MG63 (cell line): ENCODE results near the gene FAM163A. TPM values are rescaled to one million over a fixed set of nuclear protein-coding genes. Genes with fewer than 3 reads are reported as not detected.
A peak's percentile ranks its signal among the peaks of the same experiment; 100 is the strongest.
"Not testable (repeated sequence)": the region's sequence is repeated elsewhere in the genome, so short reads cannot be mapped to it uniquely, and the experiment has no call there.

ENCODE experiments used
- DNase-seq: peaks from one replicate; pipeline ENCODE4 v3.0.0-alpha.2; 2020
- H3K27me3 ChIP-seq: fragments of 250-450 bp; sonication (Bioruptor Pico); 2 replicates; pipeline ENCODE4 v1.5.1; 2020; ENCODE audit warnings: mild to moderate bottlenecking, moderate library complexity
- H3K36me3 ChIP-seq: fragments of 250-450 bp; sonication (Bioruptor Pico); 2 replicates; pipeline ENCODE4 v1.5.1; 2020; ENCODE audit warnings: mild to moderate bottlenecking, moderate library complexity
- H3K4me3 ChIP-seq: fragments of 250-450 bp; sonication (Bioruptor Pico); 2 replicates; pipeline ENCODE4 v1.5.1; 2020; ENCODE audit warnings: mild to moderate bottlenecking, moderate library complexity
- H3K9me3 ChIP-seq: fragments of 250-450 bp; sonication (Bioruptor Pico); 2 replicates; pipeline ENCODE4 v1.5.1; 2020; ENCODE audit warnings: mild to moderate bottlenecking, moderate library complexity
- total RNA-seq: library from RNA; depleted of rRNA; stranded (reverse); fragments of >200 nt; shearing (Covaris generic); gene quantifications from 2 replicates; pipeline ENCODE4 v1.2.3, GENCODE V29; 2014; ENCODE audit warnings: low replicate concordance; rRNA removed

The FAM163A gene
- total RNA-seq, result not detected in 2 replicates

DNA sequence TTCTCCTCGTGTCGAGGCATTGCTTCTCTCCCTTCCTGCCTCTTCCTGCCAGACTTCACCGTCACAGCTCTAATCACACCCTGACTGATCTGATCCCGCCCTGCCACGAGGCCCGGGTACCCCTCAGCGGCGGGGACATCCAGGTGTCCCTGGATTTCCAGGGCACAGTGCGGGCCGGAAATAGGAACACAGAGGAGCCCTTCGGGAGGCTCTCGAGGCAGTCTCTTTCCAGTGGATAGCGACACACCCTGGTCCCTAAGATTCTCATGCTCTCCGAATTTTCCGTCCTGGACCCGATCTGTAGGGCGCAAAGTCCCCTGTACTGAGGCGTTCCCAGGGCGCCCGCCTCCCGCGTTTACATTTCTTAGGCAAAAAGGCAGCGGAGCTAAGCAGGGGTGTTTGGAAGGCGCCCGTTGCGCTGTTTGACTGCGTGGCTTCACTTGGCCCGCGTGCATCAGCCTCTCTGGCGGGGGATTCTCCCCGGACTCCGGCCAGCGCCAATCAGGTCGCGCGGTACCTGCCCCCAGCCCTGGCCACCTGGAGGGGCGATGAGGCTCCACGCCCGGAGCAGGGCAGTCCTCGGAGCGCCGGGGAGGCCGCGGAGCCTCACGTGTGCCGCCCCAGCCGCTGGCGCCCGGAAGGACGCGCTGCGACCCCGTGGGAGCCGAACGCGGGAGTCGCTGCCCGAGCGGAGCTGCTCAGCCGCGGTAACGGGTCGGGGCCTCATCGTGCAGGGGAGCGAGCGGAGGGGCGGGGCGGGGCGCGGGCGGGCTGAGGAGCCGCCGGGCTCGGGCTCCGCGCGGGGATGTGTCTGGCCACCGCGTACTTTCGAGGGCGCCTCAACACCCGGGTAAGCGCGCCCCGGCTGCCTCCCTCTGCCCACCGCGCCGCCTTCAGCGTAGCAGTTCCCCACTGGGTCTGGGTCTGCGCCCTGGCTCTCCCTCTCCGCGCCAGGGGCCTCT, at the start of gene FAM163A:
FAM163A (plus strand) TSS at position 575 of the 962 bp plus-strand sequence. CDS start 69,807 bp downstream, outside the sequence.
- peaks cover 83% of the 10 kb centered on the region for H3K27me3 ChIP-seq
- H3K9me3 ChIP-seq, result peaks cover 10% of the 10 kb centered on the region; the same call in 1 of the 2 replicates
- peak; percentile 28 for DNase-seq
- H3K36me3 ChIP-seq, result no peaks in the 10 kb centered on the region
- peak within 1 kb of the TSS; percentile 24; the same call in 1 of the 2 replicates for H3K4me3 ChIP-seq

DNA sequence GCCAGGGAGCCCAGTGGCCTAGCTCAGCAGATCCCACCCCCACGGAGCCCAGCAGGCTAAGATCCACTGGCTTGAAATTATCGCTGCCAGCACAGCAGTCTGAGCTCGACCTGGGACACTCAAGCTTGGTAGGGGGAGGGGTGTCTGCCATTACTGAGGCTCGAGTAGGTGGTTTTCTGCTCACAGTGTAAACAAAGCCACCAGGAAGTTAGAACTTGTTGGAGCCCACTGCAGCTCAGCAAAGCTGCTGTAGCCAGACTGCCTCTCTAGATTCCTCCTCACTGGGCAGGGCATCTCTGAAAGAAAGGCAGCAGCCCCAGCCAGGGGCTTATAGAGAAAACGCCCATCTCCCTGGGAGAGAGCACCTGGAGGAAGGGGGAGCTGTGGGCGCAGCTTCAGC, 48.6 kb upstream of the FAM163A start:
- H3K27me3 ChIP-seq, result peaks cover 24% of the 10 kb centered on the region
- H3K9me3 ChIP-seq, DNase-seq, H3K36me3 ChIP-seq, H3K4me3 ChIP-seq: not testable (repeated sequence)

DNA sequence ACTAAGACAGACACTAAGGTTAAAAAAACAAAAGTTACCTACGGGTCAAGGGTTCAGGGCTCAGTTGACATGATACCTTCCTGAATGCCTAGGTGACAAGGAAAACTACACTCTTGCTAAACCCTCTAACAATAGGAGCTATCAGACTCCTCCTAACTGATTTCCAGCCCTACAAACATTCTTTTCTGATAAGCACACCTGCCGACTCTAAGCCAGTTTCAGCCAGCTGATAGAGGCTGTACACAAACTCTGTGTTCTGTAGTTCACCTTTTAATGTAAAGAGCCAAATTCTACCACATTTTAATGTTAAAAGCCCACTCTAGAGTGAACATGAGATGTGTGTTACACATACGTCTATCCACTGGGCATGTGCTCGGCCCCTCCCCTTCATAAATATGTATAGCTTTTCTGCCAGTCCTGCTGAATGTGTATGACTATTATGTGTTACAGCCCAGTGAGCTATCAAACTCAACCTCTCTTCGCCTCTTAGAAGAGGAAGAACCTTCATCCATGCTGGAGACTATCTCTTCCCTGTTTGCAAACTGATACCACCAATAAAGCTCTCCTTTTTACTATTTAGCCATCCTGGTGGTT, 40.0 kb upstream of the FAM163A start:
- peaks cover 19% of the 10 kb centered on the region for H3K27me3 ChIP-seq
- no peak overlapping the region for H3K4me3 ChIP-seq
- no peaks in the 10 kb centered on the region for H3K36me3 ChIP-seq
- no peaks in the 10 kb centered on the region; the same call in 1 of the 2 replicates for H3K9me3 ChIP-seq
- no peak for DNase-seq

DNA sequence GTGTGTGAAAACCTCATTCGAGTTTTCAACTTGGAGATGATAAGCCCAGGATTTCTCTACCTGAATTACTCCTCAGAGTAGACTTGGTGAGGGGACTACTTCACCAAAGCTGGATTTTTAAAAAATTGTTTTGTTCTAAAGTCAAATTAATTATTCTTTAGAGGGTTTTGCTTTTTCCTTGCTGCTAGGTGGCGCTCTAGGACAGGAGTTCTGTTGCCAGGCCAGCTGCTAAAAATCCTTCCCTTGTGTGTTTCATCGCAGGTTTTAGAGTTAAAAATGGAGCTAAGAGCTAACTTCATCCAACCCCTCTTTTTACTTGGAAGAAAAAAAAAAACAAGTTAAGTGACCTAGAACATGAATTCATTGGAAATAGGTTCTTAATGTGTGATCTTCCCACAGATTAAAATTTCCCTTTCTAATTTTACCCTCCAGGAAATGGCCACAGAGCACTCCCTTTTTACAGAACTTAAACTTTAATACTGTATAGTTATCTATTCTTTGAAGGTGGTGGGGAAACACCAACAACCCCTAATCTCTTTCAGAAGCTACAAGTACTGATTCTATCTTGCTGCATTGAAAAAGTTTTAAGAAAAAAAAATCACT, 36.7 kb upstream of the FAM163A start:
- no peaks in the 10 kb centered on the region for H3K9me3 ChIP-seq
- DNase-seq, result peak; percentile 46
- peaks cover 17% of the 10 kb centered on the region for H3K27me3 ChIP-seq
- H3K36me3 ChIP-seq, result no peaks in the 10 kb centered on the region
- H3K4me3 ChIP-seq, result no peak overlapping the region

- Histone ChIP-seq H3K36me3 (no peaks in the 10 kb centered on the region), H3K4me3 (no peak overlapping the region), H3K9me3 (no peaks in the 10 kb centered on the region), H3K27me3 (peaks cover 13% of the 10 kb centered on the region)
- DNase-seq, result no peak
Measured at GRCh38 chr1:179707406-179707805, 35.7 kb upstream of the FAM163A start.

DNA sequence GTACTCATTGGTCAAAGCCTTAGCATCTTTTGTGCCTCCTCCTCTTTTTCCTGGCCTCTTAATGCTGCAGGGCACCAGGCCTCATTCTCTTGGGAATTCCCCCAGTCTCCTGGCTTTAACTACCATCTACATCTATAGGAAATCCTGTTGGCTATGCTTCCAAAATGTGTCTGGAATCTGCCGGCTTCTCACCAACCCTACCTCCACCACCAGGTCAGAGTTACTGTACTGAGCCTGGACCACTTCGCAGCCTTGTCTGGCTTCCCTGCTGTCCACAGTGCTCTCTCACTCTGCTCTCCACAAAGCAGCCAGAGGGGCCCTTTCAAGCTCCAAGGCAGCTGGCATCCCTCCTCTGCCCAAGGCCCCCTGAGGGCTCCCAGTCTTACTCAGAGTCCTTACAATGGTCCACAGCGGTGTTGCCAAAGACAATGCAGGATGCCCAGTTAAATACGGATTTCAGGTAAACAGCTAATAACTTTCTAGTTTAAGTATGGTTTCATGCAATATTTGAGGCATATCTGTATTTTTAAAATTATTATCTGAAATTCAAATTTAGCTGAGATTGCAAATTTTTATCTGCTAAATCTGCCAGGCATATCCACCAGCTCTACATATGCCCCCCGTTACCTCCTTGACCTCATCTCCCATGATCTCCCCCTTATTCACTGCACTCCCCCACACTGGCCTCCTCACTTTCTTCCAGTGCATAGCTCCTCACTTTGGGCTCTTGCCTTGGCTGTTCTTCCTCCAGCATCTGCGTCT, 34.5 kb upstream of the FAM163A start:
- DNase-seq, result no peak
- Histone ChIP-seq H3K27me3 (peaks cover 6% of the 10 kb centered on the region), H3K4me3 (no peak overlapping the region), H3K9me3 (peaks cover 5% of the 10 kb centered on the region; the same call in 1 of the 2 replicates), H3K36me3 (no peaks in the 10 kb centered on the region)

DNA sequence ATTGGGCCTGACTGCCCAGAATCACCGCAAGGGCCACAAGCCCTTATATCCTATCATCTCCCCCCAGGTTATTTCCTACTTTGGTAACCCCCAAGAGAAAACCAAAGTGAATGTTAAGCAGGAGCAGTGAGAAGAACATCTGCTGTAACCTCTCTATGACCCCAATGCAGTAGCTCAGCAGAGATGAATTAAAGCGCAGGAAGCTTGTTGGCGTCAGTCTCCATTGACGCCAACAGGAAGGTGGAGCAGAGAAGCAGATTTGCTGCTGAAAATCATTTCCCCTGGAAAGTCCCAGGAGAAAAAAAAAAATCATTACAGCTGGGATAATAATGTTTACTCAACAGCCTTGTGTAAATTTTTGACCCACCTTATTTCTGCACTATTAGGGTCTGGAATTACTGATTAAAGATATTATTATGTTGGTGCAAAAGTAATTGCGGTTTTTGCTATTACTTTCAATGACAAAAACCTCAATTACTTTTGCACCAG, 33.2 kb upstream of the FAM163A start:
- no peak for DNase-seq

DNA sequence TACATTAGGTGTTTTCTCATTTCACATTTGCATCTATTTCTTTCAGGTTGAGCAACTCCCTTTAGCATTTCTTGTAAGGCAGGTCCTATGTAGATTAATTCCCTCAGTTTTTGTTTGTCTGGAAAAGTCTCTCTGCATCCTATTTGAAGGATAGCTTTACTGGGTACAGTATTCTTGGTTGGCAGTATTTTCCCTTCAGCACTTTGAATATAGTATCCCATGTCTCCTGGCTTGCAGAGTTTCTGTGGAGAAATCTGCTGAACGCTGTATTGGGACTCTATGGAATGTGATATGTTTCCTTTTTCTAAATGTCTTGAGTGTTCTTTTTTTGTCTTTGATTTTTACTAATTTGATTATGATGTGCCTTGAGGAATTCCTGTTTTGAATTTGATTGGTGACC, 28.9 kb upstream of the FAM163A start:
- no peak overlapping the region for H3K4me3 ChIP-seq
- no peak for DNase-seq
- peaks cover 38% of the 10 kb centered on the region for H3K9me3 ChIP-seq
- 0 out of 2 replicates have a peak, but pooled peaks cover under 1% of the 10 kb centered on the region for H3K27me3 ChIP-seq
- no peaks in the 10 kb centered on the region for H3K36me3 ChIP-seq

More for the DNA sequence above, 33.2 kb upstream of the FAM163A start:
- no peaks in the 10 kb centered on the region for H3K36me3 ChIP-seq
- H3K4me3 ChIP-seq, result no peak overlapping the region
- peaks cover 15% of the 10 kb centered on the region for H3K9me3 ChIP-seq
- peaks cover 3% of the 10 kb centered on the region; the same call in 1 of the 2 replicates for H3K27me3 ChIP-seq

DNA sequence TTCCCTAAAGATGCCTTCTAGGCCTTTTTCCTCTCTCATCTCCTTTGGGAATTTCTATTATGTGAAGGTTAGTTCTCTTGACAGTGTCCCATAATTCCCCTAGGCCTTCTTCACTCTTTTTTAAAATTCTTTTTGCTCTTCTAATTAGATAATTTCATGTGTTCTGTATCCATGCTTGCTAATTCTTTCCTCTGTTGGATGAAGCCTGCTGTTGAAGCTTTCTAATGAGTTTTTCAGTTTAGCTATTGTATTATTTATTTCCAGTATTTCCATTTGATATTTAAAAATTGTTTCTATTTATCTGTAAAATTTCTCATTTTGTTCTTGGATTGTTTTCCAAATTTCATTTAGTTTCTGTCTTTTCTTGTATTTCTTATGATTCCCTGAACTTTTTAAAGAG, 28.5 kb upstream of the FAM163A start:
- Histone ChIP-seq H3K9me3 (peaks cover 39% of the 10 kb centered on the region), H3K36me3 (no peaks in the 10 kb centered on the region), H3K4me3 (no peak overlapping the region), H3K27me3 (0 out of 2 replicates have a peak, but pooled peaks cover 2% of the 10 kb centered on the region)
- no peak for DNase-seq

DNA sequence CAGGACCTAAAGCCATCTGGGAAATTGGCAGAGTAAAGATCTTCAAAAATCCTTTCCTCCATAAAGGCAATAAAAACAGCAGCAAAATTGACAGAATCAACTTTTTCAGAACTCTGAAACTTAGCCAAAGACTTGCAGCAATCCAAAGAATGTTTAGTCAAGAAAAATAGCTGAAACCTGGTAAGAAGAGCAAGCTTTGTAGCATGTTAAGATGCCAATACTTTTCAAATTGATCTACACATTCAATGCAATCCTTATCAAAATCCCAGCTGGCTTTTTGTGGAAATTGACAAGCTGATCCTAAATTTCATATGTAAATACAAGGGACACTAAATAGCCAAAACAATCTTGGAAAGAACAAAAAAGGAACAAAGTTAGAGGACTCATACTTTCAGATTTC, 23.8 kb upstream of the FAM163A start:
- Histone ChIP-seq H3K36me3 (no peaks in the 10 kb centered on the region), H3K27me3 (0 out of 2 replicates have a peak, but pooled peaks cover 2% of the 10 kb centered on the region), H3K4me3 (no peak overlapping the region), H3K9me3 (peaks cover 37% of the 10 kb centered on the region)
- no peak for DNase-seq

GRCh38 chr1:179728271-179728670, 14.8 kb upstream of the FAM163A start:
- peak; percentile 21 for DNase-seq
- Histone ChIP-seq H3K27me3 (peaks cover 25% of the 10 kb centered on the region), H3K9me3 (no peaks in the 10 kb centered on the region), H3K36me3 (no peaks in the 10 kb centered on the region), H3K4me3 (no peak overlapping the region)

GRCh38 chr1:179729881-179730280, 13.2 kb upstream of the FAM163A start:
- Histone ChIP-seq H3K4me3 (no peak overlapping the region), H3K27me3 (peaks cover 29% of the 10 kb centered on the region), H3K9me3 (no peaks in the 10 kb centered on the region), H3K36me3 (no peaks in the 10 kb centered on the region)
- no peak for DNase-seq

DNA sequence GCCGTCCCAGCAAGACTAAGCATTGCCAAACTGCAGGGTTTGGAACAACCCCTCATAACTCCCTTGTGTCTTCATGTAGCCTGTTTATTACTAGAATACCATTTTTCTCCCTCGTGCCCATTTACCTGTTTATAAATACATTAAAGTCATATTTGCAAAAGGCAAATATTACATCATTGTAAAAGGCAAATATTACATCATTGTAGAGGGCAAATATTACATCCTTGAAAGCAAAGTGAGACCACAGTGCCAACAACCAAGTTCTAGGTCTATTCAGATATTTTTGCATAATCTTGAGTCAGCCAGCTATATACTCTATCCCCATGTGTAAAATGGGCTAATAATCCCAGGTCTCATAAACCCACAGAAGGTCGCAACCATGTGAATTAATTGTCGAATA, 11.4 kb upstream of the FAM163A start:
- no peak overlapping the region for H3K4me3 ChIP-seq
- DNase-seq, result no peak
- no peaks in the 10 kb centered on the region for H3K36me3 ChIP-seq
- H3K27me3 ChIP-seq, result peaks cover 30% of the 10 kb centered on the region
- no peaks in the 10 kb centered on the region for H3K9me3 ChIP-seq

DNA sequence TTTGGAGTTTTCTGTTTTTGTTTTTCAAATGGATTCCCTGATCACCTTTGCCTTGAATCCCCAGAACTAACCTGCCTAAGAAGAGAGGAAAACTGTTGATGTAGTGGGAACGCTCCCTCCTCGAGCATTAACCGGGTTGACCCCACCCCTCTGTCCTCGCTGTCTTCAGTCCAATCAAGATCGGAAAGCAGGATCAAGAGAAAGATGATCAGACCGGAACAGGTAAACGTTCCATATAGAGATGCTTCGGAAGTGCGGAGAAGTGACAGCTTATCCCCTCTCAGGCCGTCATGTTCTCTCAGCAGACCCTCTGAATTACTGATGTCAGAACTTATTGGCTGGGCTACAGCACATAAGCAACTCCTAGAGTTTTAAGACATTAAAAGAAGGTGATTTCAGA, 800 bp upstream of the FAM163A start:
- Histone ChIP-seq H3K36me3 (no peaks in the 10 kb centered on the region), H3K9me3 (peaks cover 10% of the 10 kb centered on the region; the same call in 1 of the 2 replicates), H3K4me3 (no peak overlapping the region), H3K27me3 (peaks cover 86% of the 10 kb centered on the region)
- DNase-seq, result no peak

DNA sequence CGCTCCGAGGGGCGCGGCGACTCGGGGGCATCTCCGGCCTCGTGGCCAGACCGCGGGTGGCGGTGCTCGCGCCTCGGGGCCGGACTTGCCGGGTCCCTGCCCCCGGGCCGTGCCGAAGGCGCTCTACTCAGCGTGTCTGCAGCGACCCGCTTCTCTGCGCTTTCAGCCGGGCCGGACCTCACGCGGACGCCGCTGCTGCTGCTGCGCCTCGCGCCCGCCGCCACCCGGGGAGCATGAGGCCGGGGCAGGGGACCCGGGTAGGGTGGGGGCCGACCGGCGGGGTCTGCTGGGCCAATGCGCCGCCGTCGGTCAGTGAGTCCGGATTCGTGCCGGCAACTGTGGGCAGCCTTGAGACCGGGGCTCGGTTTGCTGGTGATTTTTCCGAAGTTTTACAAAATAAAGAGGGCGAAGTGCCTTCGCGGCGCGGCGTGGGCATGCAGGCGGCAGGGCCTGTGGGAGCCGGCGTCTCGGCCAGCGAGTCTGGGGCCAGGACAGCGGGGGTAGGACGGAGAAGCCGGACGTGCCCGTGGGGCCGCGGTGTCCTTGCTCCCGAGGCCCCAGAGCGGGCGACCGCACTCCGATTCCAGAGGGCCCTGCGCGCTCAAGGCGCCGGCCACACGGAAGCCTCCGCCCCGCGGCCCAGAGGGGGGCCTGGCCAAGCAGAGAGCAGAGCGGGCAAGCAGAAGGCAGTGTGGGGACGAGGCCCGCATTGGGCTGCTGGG, 749 bp downstream of the FAM163A start:
- DNase-seq, result peak; percentile 22

More for the DNA sequence above, 749 bp downstream of the FAM163A start:
- Histone ChIP-seq H3K36me3 (no peaks in the 10 kb centered on the region), H3K27me3 (peaks cover 80% of the 10 kb centered on the region), H3K4me3 (peak overlapping the region; percentile 24; the same call in 1 of the 2 replicates), H3K9me3 (peaks cover 10% of the 10 kb centered on the region; the same call in 1 of the 2 replicates)
